ENCODE results near the gene FBXO28.

DNA sequence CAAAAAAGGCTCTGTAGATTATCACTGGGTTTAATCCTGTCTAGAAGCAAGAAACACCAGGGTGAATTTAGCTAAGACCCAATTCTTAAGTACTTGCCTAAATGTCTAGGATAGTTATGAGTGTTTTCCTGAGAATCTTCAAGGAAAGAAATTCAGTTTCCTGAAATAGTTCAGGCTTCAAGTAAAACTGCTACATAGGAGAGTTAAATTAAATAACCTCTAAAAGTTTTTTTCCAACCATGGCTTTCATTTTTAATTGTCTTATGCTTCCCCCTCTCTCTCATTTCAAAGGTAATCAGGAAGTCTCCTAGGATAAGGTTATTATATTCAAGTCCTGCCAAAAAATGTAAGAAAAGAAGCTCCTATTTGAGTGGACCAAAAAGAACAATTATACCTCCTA, 46.7 kb upstream of the FBXO28 start:
- TF ChIP-seq GATA3 (IDR thresholded peaks at IDR 0.05; ENCODE audit: low read depth, low read length) (no peak), GATA2 (IDR thresholded peaks at IDR 0.05; ENCODE audit: low read depth, low read length) (no peak)

Measured in SH-SY5Y (cell line).